ENCODE data around the gene NDUFB4.

DNA sequence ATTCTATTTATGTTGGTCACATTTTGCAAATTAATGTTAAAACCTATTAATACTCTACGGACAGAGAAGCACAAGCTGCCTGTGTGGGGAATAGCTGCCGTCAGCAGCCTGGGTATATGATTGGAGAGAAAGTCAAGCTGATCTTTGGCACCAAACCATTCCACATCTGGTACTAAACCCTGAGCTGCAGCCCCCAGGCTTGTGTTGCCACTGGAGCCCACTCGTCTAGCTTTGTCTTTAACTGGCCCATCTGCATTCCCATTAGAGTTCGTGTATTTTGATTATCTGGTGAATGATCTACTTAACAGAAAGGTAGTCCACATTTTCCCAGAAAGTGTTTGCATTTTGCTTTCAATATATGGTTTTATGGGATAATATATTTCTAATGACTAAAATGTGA, 5.4 kb downstream of the NDUFB4 start:
- TF ChIP-seq JUND (IDR thresholded peaks at IDR 0.05) = no peak
- TF ChIP-seq CTCF (IDR thresholded peaks at IDR 0.05; ENCODE audit: low read depth, low read length, missing input control) = no peak
- no peak for TF ChIP-seq REST (IDR thresholded peaks at IDR 0.05)
- TF ChIP-seq TAF1 (conservative IDR thresholded peaks at IDR 0.05) = no peak
- no peak for TF ChIP-seq YY1 (IDR thresholded peaks at IDR 0.05)
- TF ChIP-seq FOXA1 (IDR thresholded peaks at IDR 0.05) = no peak

Data from liver (tissue), 3 donors.